CD4-positive, alpha-beta T cell treated with Interleukin-17A for 1 hour (primary cell): Measurements from ENCODE around the gene TSHZ1.
A peak's percentile ranks its signal among the peaks of the same experiment; 100 is the strongest.

Experiments used
- DNase-seq: peaks from one replicate; pipeline ENCODE4 v3.0.0-alpha.2; 2020

TSHZ1 gene

GRCh38 chr18:75209129-75209950 lies 1.3 kb upstream of the TSHZ1 start, which contains the start of gene PTGR3:
Gene PTGR3, minus strand, starts transcription at chr18:75209139. Its CDS starts 81 bp downstream, at chr18:75209058.
- DNase-seq = peak; percentile 88

GRCh38 chr18:75209951-75210258 lies 692 bp upstream of the TSHZ1 start:
- DNase-seq = no peak

- DNase-seq = peak; percentile 33
Observed at GRCh38 chr18:75211002-75211621, 515 bp downstream of the TSHZ1 start.

GRCh38 chr18:75211626-75211952 lies 992 bp downstream of the TSHZ1 start:
- DNase-seq = no peak

- peak; percentile 16 for DNase-seq
Observed at GRCh38 chr18:75211953-75212750, 1.6 kb downstream of the TSHZ1 start.

- DNase-seq = no peak
Observed at GRCh38 chr18:75212751-75213090, 2.1 kb downstream of the TSHZ1 start.

GRCh38 chr18:75213611-75214331 lies 3.2 kb downstream of the TSHZ1 start:
- no peak for DNase-seq

- no peak for DNase-seq
Observed at GRCh38 chr18:75214332-75214690, 3.7 kb downstream of the TSHZ1 start.

- DNase-seq = no peak
Observed at GRCh38 chr18:75214766-75215510, 4.3 kb downstream of the TSHZ1 start.

GRCh38 chr18:75215663-75216062 lies 5.1 kb downstream of the TSHZ1 start:
- DNase-seq = no peak

GRCh38 chr18:75216212-75216910 lies 5.8 kb downstream of the TSHZ1 start:
- DNase-seq = peak; percentile 68

- DNase-seq = no peak
Observed at GRCh38 chr18:75216911-75217689, 6.5 kb downstream of the TSHZ1 start.

- no peak for DNase-seq
Observed at GRCh38 chr18:75218065-75218923, 7.7 kb downstream of the TSHZ1 start.

- no peak for DNase-seq
Observed at GRCh38 chr18:75219745-75220375, 9.3 kb downstream of the TSHZ1 start.

- DNase-seq = no peak
Observed at GRCh38 chr18:75220551-75221355, 10.2 kb downstream of the TSHZ1 start.

- DNase-seq = no peak
Observed at GRCh38 chr18:75221397-75221796, 10.8 kb downstream of the TSHZ1 start.

GRCh38 chr18:75221897-75222296 lies 11.3 kb downstream of the TSHZ1 start:
- no peak for DNase-seq

GRCh38 chr18:75222407-75222806 lies 11.8 kb downstream of the TSHZ1 start:
- no peak for DNase-seq
